Glomerular visceral epithelial cell (primary cell): ENCODE measurements around the gene FADS3.

Experiments used
- DNase-seq: peaks from one replicate; pipeline ENCODE4 v3.0.0-alpha.2; 2016; ENCODE audit errors: extremely low spot score

FADS3 gene

DNA sequence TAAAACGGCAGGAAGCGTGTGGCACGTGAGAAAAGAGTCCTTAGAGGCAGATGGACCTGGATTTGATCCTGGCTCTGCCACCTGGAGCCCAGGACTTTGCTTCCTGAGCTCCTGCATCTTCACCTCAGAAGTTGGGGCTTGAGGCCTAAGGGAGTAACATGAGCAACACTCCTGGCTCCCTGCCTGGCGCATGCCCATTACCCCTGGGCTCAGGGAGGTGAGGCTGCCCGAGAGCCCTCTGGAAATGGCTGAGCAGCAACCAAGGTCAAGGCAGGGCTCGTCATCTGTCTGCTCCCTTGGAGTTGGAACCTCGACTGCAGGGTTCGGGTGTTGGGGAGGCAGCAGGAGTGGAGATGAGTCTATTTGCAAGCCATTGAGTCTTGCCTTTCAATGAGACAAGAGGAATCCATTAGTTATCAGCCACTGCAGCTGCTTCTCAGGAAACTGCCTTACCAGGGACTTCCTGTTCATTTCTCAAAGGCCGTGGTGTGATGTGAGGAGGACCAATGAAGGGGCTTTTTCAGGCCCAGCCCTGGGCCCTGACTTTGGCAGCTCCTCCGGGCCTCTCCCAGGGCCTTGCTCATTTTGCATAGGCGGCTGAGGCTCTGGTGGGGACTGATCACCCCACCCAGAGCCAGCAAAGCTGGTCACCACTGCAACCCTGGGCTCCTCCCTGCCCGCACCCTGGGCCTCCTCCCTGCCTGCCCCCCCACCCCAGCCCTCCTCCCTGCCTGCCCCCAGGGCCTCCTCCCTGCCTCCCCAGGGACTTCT is 56.9 kb downstream of the FADS3 start:
- DNase-seq: peak; percentile 20

DNA sequence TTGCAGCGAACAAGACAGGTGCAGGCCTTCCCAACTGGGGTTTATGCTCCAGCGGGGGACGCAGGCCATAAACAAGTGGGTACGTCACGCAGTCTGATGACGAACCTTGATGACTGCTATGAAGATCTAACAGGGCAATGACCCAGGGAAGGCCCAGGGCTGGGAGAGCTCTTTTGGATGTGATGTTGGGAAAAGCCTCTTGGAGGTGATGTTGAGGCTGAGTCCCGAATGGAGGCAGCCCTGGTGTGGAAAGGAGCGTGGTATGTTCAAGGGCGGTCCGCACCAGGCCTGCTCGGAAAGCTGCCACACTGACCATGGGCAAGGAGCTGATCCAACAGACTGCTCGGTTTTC is 57.4 kb downstream of the FADS3 start:
- DNase-seq: no peak

DNA sequence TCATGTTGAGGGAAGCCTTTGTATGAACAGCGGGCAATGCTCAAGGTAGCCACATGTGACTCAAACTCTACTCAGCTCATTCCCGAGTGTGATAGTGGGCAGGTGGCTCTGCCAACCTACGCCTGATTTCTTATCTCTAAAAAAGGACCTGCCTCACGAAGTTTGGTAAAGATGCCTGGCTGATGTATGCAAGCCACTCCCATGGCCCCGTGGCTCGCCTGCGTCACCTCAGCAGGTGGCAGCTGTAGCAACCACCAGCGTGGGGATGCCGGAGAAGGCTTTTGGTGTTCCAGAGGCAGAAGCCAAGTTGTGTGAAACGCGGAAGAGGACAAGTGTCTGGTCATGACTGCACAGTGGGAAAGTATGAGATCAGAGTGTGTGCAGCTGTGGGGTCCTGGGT is 57.9 kb downstream of the FADS3 start:
- DNase-seq: no peak

DNA sequence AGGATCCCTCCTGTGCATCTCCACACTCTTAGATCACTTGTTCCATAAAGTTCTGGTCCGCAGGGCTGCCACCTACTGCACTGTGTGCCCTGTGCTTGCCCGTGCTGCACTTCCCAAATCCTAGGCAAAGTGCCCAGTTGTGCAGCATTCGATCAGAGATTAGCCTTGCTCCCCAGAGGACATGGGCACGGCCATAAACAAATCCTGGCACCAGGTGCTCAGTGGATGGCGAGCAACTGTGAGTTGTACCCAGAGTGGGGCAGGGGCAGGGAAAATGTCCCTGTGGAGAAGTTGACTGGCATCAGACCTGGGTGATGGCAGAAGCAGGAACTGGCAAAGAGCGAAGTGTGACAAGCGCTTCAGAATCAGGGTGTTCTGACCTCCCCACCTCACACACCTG is 58.6 kb downstream of the FADS3 start:
- no peak for DNase-seq

DNA sequence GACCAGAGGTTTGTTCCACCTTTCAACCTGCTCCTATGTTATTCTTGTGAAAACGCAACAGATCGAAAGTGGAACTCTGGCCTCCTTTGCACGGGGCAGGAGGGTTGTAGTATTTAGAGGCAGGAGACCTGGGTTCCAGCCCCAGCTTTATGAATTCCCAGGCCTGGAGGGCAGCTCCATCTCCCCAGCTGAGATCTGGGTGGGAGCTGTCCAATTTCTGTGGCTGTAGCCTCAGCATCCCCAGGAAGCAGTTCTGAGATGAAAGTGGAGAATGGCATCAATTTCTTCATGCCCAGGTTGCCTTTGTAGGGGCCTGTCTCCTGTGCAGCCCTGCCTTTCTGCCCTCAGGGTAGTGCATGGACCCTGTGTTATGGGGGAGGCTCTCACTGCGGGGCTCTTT is 59.1 kb downstream of the FADS3 start:
- no peak for DNase-seq

DNA sequence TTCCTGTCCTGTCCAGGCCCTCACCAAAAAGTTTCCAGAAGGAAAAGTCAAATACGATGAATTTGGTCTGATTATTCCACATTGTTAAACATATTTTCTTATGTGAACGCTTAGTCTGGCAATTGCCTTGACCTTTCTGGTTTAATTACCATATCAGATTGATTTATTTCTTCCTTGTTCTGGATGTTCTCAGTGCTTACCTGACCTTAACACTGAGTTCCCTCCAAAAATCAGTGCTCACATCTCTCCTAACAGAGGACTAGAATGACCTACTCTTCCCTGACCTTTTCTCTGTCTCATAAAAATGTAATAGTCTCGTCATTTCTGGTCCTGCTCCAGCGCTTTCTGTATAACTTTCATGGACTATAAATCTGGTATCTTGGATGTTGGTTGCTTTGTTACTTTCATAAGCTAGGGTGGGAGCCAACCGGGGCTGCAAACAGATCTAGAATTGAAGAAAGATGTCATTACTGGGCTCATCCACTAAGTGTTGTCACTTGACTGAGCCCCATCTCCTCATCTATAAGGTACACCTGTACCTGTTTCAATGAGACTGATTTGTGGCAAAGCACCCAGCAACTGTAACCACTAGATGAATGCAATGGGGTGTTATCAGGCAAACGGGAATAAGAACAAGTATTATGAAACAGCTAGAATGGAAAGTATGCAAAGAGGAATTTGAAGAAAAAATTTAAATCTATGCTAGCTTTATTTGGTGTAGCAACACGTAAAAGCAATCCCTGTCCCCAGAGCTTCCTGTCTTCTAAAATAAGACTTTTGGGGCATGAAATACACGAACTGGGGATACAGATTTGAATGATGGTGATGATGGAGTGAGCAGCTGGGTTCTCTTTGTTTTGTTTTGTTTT is 60.9 kb downstream of the FADS3 start:
- no peak for DNase-seq

DNA sequence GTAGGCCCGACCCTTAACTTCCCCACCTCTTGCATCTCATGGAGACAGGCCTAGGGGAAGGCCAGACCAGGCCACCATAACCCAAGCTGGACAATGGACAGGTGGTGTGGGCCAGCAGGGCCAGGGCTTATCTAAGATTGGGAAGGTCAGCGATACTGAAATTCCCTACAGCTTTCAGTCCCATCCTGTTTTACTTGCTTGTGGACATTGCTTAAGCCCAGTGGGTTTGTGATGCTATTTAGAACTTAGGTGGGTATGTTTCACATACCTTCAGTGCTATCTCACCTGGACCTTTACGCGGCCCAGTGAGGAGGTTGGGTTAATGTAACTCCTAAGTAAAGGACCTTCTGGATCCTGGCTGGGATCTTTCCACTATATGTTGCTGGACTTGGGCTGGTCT is 61.5 kb downstream of the FADS3 start:
- no peak for DNase-seq

DNA sequence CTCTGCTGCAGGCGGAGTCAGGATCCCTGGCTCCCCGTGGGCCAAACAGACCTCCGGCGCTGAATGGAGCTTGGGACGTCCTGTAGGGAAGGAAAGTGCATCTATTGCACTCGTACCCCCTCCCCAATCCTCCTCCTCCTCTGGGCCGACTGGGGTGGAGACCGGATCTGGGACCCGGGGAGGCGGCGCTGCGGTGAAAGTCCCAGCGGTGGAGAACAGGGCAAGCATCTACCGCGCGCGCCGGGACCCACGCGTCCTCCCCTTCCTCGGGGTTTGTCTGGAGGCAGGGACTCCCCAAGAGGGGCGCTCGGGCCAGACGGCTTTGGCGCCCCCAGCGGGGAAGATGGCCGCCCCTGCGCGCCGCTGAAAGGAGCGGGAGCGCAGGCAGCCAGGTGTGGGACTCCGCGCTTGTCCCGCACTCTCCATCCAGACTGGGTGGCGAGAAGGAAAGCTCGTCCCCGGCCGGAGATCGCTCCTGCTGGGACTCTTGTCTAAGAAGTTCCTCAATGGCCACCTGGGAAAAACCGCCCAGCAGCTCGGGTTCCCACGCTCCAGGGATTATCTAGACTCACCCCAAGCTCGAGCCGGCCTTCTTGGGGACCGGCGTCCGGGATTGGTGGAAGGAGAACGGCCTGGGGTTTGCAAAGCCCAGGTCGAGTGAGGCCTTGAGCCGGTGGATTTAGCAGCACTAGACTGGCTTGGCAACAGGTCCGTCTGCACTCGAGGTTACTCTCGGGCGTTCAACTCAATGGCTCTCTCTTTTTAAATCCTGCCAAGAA is 62.5 kb downstream of the FADS3 start:
- peak; percentile 32 for DNase-seq

DNA sequence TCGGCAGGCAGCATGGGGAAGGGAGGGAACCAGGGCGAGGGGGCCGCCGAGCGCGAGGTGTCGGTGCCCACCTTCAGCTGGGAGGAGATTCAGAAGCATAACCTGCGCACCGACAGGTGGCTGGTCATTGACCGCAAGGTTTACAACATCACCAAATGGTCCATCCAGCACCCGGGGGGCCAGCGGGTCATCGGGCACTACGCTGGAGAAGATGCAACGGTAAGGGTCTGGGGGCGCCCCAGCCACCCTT is 63.0 kb downstream of the FADS3 start:
- DNase-seq: no peak

DNA sequence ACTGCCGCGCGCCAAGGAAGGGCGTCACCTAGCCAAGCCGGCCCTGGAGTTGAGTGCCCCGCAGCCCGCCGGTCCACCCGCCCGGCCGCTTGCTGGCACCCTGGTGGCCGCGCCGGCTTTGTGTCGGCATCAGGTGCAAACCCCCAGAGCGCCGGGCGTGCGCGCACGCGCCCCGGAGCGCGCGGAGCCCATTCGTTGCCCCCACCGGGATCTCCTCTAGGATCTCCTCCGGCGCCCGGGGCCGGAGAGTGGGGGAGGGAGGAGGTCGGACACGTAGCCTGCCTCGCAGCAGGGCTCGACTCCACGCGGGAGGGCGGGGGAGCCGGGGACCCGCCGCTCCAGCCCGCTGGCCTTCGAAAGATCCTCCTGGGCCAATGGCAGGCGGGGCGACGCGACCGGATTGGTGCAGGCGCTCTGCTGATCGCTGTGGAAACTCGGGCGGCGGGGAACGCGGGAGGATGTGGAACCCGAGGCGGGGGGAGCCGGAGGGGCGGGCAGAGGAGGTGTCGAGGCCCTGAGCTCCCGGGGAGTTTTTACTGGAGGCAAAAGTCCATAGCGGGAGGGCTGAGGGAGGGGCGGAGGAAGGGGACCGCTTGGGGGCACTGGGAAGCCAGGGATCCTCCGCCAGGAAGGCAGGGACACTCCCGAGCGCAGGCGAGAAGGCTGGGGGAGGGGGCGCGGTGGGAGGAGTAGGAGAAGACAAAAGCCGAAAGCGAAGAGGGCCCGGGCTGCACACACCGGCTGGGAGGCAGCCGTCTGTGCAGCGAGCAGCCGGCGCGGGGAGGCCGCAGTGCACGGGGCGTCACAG is 63.6 kb downstream of the FADS3 start, which contains the start of gene FADS2:
TSS of gene FADS2 (plus strand) at position 730 of the 808 bp plus-strand sequence. CDS start 91 bp downstream, outside the sequence.
- DNase-seq: peak; percentile 97

DNA sequence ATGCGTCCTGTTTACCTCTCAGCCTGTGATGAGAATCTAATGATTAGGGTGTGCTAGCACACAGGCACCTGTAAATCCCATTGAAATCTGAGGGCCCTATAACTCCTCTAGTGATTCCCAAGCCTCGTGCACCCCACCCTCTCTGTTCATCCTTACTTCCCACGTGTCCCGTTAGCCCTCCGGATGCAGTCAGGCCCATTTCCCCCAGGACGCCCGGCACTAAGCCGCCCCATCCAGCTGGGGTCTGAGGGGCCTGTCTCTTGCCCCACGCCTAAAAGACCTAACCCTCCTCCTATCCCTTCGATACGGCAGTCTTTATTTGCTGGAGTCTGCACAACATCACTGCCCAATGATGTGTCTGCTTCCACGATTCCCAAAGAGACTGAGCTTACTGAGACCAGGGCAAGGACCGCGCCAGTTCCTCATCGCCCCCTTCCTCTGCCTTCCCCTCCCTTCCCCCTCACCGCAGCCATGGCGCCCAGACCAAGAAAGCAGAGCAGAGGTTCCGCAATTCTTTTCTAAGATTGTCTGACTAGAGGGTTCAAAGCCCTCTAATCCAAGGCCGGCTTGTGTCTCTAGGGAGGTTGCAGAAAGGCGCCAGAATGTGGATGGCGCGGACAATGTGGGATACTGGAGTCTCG is 64.3 kb downstream of the FADS3 start:
- DNase-seq: no peak
